Trophoblast cell (in vitro differentiated cells and primary cell): Measurements from ENCODE around the gene IL13RA1.
A peak's percentile ranks its signal among the peaks of the same experiment; 100 is the strongest.

ENCODE experiments used
- DNase-seq, 2 donors: peaks; one replicate each; pipeline ENCODE4 v3.0.0-alpha.2; 2016
- H2AFZ ChIP-seq: 2 replicates; pipeline ENCODE4 v1.6.1; 2013; ENCODE audit warnings: low read length, moderate library complexity, mild to moderate bottlenecking; ENCODE audit not compliant: insufficient read depth, poor library complexity
- H2AK5ac ChIP-seq: 2 replicates; pipeline ENCODE4 v1.6.1; 2013; ENCODE audit warnings: mild to moderate bottlenecking, low read length
- H2BK120ac ChIP-seq: 2 replicates; pipeline ENCODE4 v1.6.1; 2013; ENCODE audit warnings: low read length, mild to moderate bottlenecking, moderate library complexity; ENCODE audit not compliant: insufficient read depth, poor library complexity
- H2BK12ac ChIP-seq: 2 replicates; pipeline ENCODE4 v1.6.1; 2013; ENCODE audit warnings: mild to moderate bottlenecking, low read length, moderate library complexity
- H2BK5ac ChIP-seq: 2 replicates; pipeline ENCODE4 v1.6.1; 2013; ENCODE audit warnings: low read length, low read depth, moderate library complexity, mild to moderate bottlenecking; ENCODE audit not compliant: poor library complexity
- H3K14ac ChIP-seq: 2 replicates; pipeline ENCODE4 v1.6.1; 2013; ENCODE audit warnings: mild to moderate bottlenecking, low read length
- H3K18ac ChIP-seq: 2 replicates; pipeline ENCODE4 v1.6.1; 2013; ENCODE audit warnings: mild to moderate bottlenecking, low read length
- H3K23ac ChIP-seq: 2 replicates; pipeline ENCODE4 v1.6.1; 2013; ENCODE audit warnings: low read length
- H3K27ac ChIP-seq: 2 replicates; pipeline ENCODE4 v1.5.1; 2013; ENCODE audit warnings: low read depth, mild to moderate bottlenecking, inconsistent platforms, low read length, moderate library complexity
- H3K27me3 ChIP-seq: 2 replicates; pipeline ENCODE4 v1.6.1; 2013; ENCODE audit warnings: inconsistent platforms, mild to moderate bottlenecking, low read length, moderate library complexity; ENCODE audit not compliant: insufficient read depth
- H3K36me3 ChIP-seq, 2 experiments: 1 replicate in 1 of 2; 2 replicates in 1 of 2; pipeline ENCODE4 v1.6.1; 2013; ENCODE audit warnings: low read length in 2 of 2, mild to moderate bottlenecking in 2 of 2, moderate library complexity in 1 of 2; ENCODE audit not compliant: insufficient read depth in 2 of 2, control insufficient read depth in 1 of 2
- H3K4ac ChIP-seq: 2 replicates; pipeline ENCODE4 v1.6.1; 2013; ENCODE audit warnings: low read depth, mild to moderate bottlenecking, low read length, moderate library complexity
- H3K4me1 ChIP-seq, 2 experiments: 1 replicate in 1 of 2; 2 replicates in 1 of 2; pipeline ENCODE4 v1.6.1; 2013; ENCODE audit warnings: low read length in 2 of 2, mild to moderate bottlenecking in 2 of 2, moderate library complexity in 1 of 2; ENCODE audit not compliant: insufficient read depth in 2 of 2, control insufficient read depth in 1 of 2
- H3K4me2 ChIP-seq: 2 replicates; pipeline ENCODE4 v1.6.1; 2013; ENCODE audit warnings: inconsistent platforms, mild to moderate bottlenecking, low read length, moderate library complexity
- H3K4me3 ChIP-seq: 2 replicates; pipeline ENCODE4 v1.5.1; 2013; ENCODE audit warnings: mild to moderate bottlenecking, low read depth, low read length, inconsistent platforms
- H3K79me1 ChIP-seq: one replicate; pipeline ENCODE4 v1.6.1; 2013; ENCODE audit warnings: low read length
- H3K79me2 ChIP-seq: 2 replicates; pipeline ENCODE4 v1.6.1; 2013; ENCODE audit warnings: low read length, mild to moderate bottlenecking; ENCODE audit not compliant: control insufficient read depth, insufficient read depth, poor library complexity
- H3K9ac ChIP-seq: 2 replicates; pipeline ENCODE4 v1.6.1; 2013; ENCODE audit warnings: mild to moderate bottlenecking, low read length
- H3K9me3 ChIP-seq: 2 replicates; pipeline ENCODE4 v1.6.1; 2013; ENCODE audit warnings: low read depth, mild to moderate bottlenecking, control low read depth, inconsistent platforms, low read length; ENCODE audit not compliant: insufficient read depth
- H4K12ac ChIP-seq: 2 replicates; pipeline ENCODE4 v1.6.1; 2013; ENCODE audit warnings: low read depth, mild to moderate bottlenecking, low read length, moderate library complexity
- H4K8ac ChIP-seq: 2 replicates; pipeline ENCODE4 v1.6.1; 2013; ENCODE audit warnings: low read depth, mild to moderate bottlenecking, low read length, moderate library complexity
- H4K91ac ChIP-seq: one replicate; pipeline ENCODE4 v1.6.1; 2013; ENCODE audit warnings: low read depth, mild to moderate bottlenecking, low read length, moderate library complexity
- WGBS: extraction: QIAGEN DNeasy Blood & Tissue Kit; methylation state at CpG from one replicate; pipeline ENCODE4 v1.1.7; 2013; ENCODE audit warnings: missing lambda C conversion rate; ENCODE audit not compliant: insufficient read length, insufficient coverage; ENCODE audit errors: extremely low coverage; 5-methylcytosine and 5-hydroxymethylcytosine counted together

The IL13RA1 gene

DNA sequence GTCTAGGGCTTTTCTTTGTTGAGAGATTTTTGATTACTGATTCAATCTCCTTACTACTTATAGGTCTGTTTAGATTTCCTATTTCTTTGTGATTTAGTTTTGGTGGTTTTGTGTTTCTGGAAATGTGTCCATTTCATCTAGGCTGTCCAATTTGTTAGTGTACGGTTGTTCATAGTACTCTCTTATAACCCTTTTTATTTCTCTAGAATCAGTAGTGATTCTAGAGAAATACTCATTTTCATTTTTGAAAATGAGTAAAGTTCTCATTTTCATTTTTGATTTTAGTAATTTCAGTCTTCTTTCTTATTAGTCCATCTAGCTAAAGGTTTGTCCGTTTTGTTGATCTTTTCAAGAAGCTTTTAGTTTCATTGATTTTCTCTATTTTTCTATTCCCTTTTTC lies 7.5 kb downstream of the IL13RA1 start:
- Histone ChIP-seq H3K27ac (no peak overlapping the region), H3K36me3 (no peaks in the 10 kb centered on the region), H3K23ac (no peak overlapping the region), H3K9me3 (no peaks in the 10 kb centered on the region), H4K8ac (no peak overlapping the region), H3K18ac (no peak overlapping the region), H3K4me2 (no peak overlapping the region), H2AK5ac (no peak overlapping the region), H2AFZ (no peak overlapping the region), H3K9ac (no peak overlapping the region), H3K14ac (no peak overlapping the region), H2BK120ac (no peak overlapping the region), H3K79me2 (no peaks in the 10 kb centered on the region), H3K4me1 (no peaks in the 10 kb centered on the region), H4K91ac (no peak overlapping the region), H3K4me3 (no peak overlapping the region), H2BK5ac (no peak overlapping the region), H2BK12ac (no peak overlapping the region), H3K4ac (no peak overlapping the region), H4K12ac (no peak overlapping the region), H3K27me3 (no peaks in the 10 kb centered on the region), H3K79me1 (no peaks in the 10 kb centered on the region)
- DNase-seq = no peak
- WGBS = no CpG with 5 or more reads among the region's 2 CpGs

- no CpG with 5 or more reads among the region's 7 CpGs for WGBS
- Histone ChIP-seq H3K27ac (no peak overlapping the region), H3K9ac (no peak overlapping the region), H3K18ac (no peak overlapping the region), H4K8ac (no peak overlapping the region), H3K23ac (no peak overlapping the region), H3K14ac (no peak overlapping the region), H3K9me3 (no peaks in the 10 kb centered on the region), H3K4ac (no peak overlapping the region), H2BK5ac (no peak overlapping the region), H2BK12ac (no peak overlapping the region), H4K91ac (no peak overlapping the region), H3K79me1 (no peaks in the 10 kb centered on the region), H2AFZ (no peak overlapping the region), H3K4me3 (no peak overlapping the region), H3K79me2 (no peaks in the 10 kb centered on the region), H3K36me3 (no peaks in the 10 kb centered on the region), H3K4me2 (no peak overlapping the region), H3K4me1 (no peaks in the 10 kb centered on the region), H3K27me3 (no peaks in the 10 kb centered on the region), H4K12ac (no peak overlapping the region), H2AK5ac (no peak overlapping the region), H2BK120ac (no peak overlapping the region)
- peak in 1 of 2 donors; percentile 24 for DNase-seq
Measured at GRCh38 chrX:118736394-118737010, 9.1 kb downstream of the IL13RA1 start.

DNA sequence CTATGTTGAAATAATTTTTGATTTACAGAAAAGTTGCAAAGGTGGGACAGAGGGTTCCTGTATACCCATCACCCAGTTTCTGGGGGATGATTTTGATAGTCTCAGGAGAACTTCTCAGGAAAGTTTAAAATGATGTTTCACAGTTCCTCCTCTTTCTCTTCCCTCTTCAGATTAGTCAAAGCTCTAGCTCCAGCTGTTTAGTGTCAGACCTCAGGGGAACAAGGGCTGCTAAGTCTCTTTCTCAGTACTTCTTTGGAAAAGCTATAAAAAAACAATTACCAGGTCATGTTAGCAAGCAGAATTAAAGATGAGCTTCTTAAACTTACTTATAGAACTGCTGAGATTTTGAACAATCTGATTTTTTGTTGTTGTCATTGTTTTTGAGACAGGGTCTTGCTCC lies 12.2 kb downstream of the IL13RA1 start:
- Histone ChIP-seq H4K8ac (no peak overlapping the region), H3K79me2 (no peaks in the 10 kb centered on the region), H3K4me3 (no peak overlapping the region), H3K36me3 (no peaks in the 10 kb centered on the region), H3K23ac (no peak overlapping the region), H3K9me3 (no peaks in the 10 kb centered on the region), H3K27ac (no peak overlapping the region), H3K4me2 (no peak overlapping the region), H3K14ac (no peak overlapping the region), H3K4ac (no peak overlapping the region), H2BK120ac (no peak overlapping the region), H4K91ac (no peak overlapping the region), H2AFZ (no peak overlapping the region), H2BK12ac (no peak overlapping the region), H3K79me1 (no peaks in the 10 kb centered on the region), H3K27me3 (no peaks in the 10 kb centered on the region), H2BK5ac (no peak overlapping the region), H3K4me1 (no peaks in the 10 kb centered on the region), H2AK5ac (no peak overlapping the region), H3K18ac (no peak overlapping the region), H4K12ac (no peak overlapping the region), H3K9ac (no peak overlapping the region)
- DNase-seq = no peak

DNA sequence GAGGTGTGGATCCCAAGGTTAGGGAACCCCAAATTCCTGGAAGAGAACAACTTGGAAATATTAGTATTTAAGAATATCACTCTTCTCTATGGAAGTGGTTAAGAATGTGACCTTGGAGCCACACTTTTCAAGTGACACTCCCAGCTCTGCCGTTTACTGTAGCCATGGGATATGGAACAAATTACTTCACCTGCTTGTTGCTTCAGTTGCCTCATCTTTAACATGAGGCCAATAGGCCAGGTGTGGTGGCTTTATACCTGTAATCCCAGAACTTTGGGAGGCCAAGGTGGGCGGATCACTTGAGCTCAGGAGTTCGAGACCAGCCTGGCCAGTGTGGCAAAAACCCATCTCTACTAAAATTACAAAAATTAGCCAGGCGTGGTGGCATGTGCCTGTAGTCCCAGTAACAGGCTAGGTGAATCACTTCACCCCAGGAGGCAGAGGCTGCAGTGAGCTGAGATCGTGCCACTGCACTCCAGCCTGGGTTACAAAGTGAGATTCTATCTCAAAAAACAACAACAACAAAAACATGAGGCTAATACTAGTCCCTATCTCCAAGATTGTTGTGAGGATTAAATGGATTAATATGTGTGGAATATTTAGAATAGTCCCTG lies 13.0 kb downstream of the IL13RA1 start:
- whole genome bisulfite sequencing = no CpG with 5 or more reads among the region's 5 CpGs
- no peaks in the 10 kb centered on the region for H3K79me2 ChIP-seq
- no peak overlapping the region for H3K18ac ChIP-seq
- DNase-seq = no peak
- no peaks in the 10 kb centered on the region for H3K79me1 ChIP-seq
- H3K36me3 ChIP-seq = no peaks in the 10 kb centered on the region
- no peak overlapping the region for H2BK12ac ChIP-seq
- no peak overlapping the region for H2BK5ac ChIP-seq
- H3K14ac ChIP-seq = no peak overlapping the region
- H3K27me3 ChIP-seq = no peaks in the 10 kb centered on the region
- no peak overlapping the region for H2BK120ac ChIP-seq
- no peaks in the 10 kb centered on the region for H3K9me3 ChIP-seq
- no peak overlapping the region for H4K12ac ChIP-seq
- H3K4me3 ChIP-seq = no peak overlapping the region
- no peak overlapping the region for H4K91ac ChIP-seq
- H3K27ac ChIP-seq = no peak overlapping the region
- no peaks in the 10 kb centered on the region for H3K4me1 ChIP-seq
- H3K9ac ChIP-seq = no peak overlapping the region
- H4K8ac ChIP-seq = no peak overlapping the region
- no peak overlapping the region for H3K23ac ChIP-seq
- H3K4ac ChIP-seq = no peak overlapping the region
- no peak overlapping the region for H2AK5ac ChIP-seq
- H3K4me2 ChIP-seq = no peak overlapping the region
- H2AFZ ChIP-seq = no peak overlapping the region
